ENCODE results near the gene TUG1.

- TF ChIP-seq CTCF (IDR thresholded peaks at IDR 0.05): no peak
- no peak for TF ChIP-seq POLR2AphosphoS5 (IDR thresholded peaks at IDR 0.05)
- TF ChIP-seq POLR2A (IDR thresholded peaks at IDR 0.05): no peak
- TF ChIP-seq EP300 (IDR thresholded peaks at IDR 0.05): no peak
Observed at GRCh38 chr22:31019191-31019930, 50.3 kb downstream of the TUG1 start.

Data from gastroesophageal sphincter (tissue), 3 donors.